HepG2 (cell line): ENCODE results near the gene RORC. TPM values are rescaled to one million over a fixed set of nuclear protein-coding genes. Genes with fewer than 3 reads are reported as not detected.

ENCODE experiments used
- ATAC-seq: fragments of 200-7000 bp; cut with Tn5 transposase; 3 replicates; pipeline ENCODE4 v1.9.1; 2020; ENCODE audit warnings: mild to moderate bottlenecking, moderate library complexity
- BruUV-seq: library from RNA; stranded (reverse); fragments of 400-500 nt; replicated peaks from 2 replicates; lab custom pipeline; 2021; lab: Mats Ljungman, UMichigan
- CTCF ChIA-PET: fragments of 300-600 bp; formaldehyde crosslinking; extraction: SDS; loops from one replicate; lab custom pipeline; 2021; ENCODE audit warnings: low total read pairs, inconsistent platforms, low intra/inter-chr PET ratio; lab: Yijun Ruan, JAX
- POLR2A ChIA-PET: fragments of 350-600 bp; sonication (Branson Sonifier 250); formaldehyde crosslinking; loops from one replicate; lab custom pipeline; 2020; ENCODE audit warnings: antibody characterized with exemption, inconsistent platforms; lab: Yijun Ruan, JAX
- DNase-seq: peaks from one replicate; pipeline ENCODE4 v3.0.0-alpha.2; 2015; ENCODE audit warnings: low spot score
- FAIRE-seq: peaks from 3 replicates; lab custom pipeline; 2011; peaks lifted over from hg19 to GRCh38; lab: Jason Lieb, UNC
- H2AFZ ChIP-seq: one replicate; pipeline ENCODE4 v1.6.1; 2011; ENCODE audit warnings: low read length, inconsistent platforms
- H3K27ac ChIP-seq: fragments of 300-600 bp; 3 replicates; pipeline ENCODE4 v1.8.0; 2011; ENCODE audit warnings: mixed run types, mild to moderate bottlenecking, mixed read lengths, low read length, inconsistent platforms; ENCODE audit not compliant: insufficient read depth; ENCODE audit errors: extremely low read length
- H3K27me3 ChIP-seq, 2 experiments: fragments of 200-600 bp in 1 of 2; 2 replicates in 1 of 2; 3 replicates in 1 of 2; pipeline versions ENCODE4 v1.6.0 to v1.8.0; 2011; ENCODE audit warnings: low read length in 2 of 2, mild to moderate bottlenecking in 2 of 2, moderate library complexity in 2 of 2, inconsistent platforms in 1 of 2; ENCODE audit not compliant: insufficient read depth in 2 of 2, control insufficient read depth in 1 of 2
- H3K36me3 ChIP-seq, 2 experiments: fragments of 200-600 bp in 1 of 2; replicated peaks in 1 of 2; 2 replicates in 1 of 2; 3 replicates in 1 of 2; pipeline versions ENCODE4 v1.5.1 to v1.8.0; 2011; ENCODE audit warnings: low read length in 2 of 2, inconsistent platforms in 1 of 2; ENCODE audit not compliant: insufficient read depth in 2 of 2, control insufficient read depth in 1 of 2
- H3K4me1 ChIP-seq: 2 replicates; pipeline ENCODE4 v1.5.1; 2012; ENCODE audit warnings: low read length, inconsistent platforms; ENCODE audit not compliant: insufficient read depth
- H3K4me2 ChIP-seq: 2 replicates; pipeline ENCODE4 v1.6.0; 2011; ENCODE audit warnings: low read depth, low read length, inconsistent platforms
- H3K4me3 ChIP-seq, 3 experiments: fragments of 200-600 bp in 1 of 3; sonication (generic), shearing (Covaris generic) in 1 of 3; replicated peaks in 1 of 3; 2 replicates each; pipeline ENCODE4 v1.5.1; 2011 to 2016; ENCODE audit warnings: low read length in 3 of 3, inconsistent platforms in 2 of 3, low read depth in 2 of 3, mild to moderate bottlenecking in 2 of 3, control low read depth in 1 of 3, mixed read lengths in 1 of 3; ENCODE audit not compliant: insufficient read depth in 1 of 3
- H3K79me2 ChIP-seq: one replicate; pipeline ENCODE4 v1.6.1; 2011; ENCODE audit warnings: low read length, inconsistent platforms; ENCODE audit not compliant: insufficient read depth
- H3K9ac ChIP-seq: 2 replicates; pipeline ENCODE4 v1.6.0; 2011; ENCODE audit warnings: mild to moderate bottlenecking, low read depth, low read length, inconsistent platforms; ENCODE audit not compliant: insufficient read depth
- H3K9me3 ChIP-seq: 2 replicates; pipeline ENCODE4 v1.5.1; 2012; ENCODE audit warnings: mild to moderate bottlenecking, low read length
- H4K20me1 ChIP-seq: 2 replicates; pipeline ENCODE4 v1.6.0; 2011; ENCODE audit warnings: inconsistent platforms, mild to moderate bottlenecking, low read length, moderate library complexity; ENCODE audit not compliant: insufficient read depth
- GABPB1 ChIP-seq: IDR thresholded peaks from 2 replicates; pipeline ENCODE4 v1.6.1; 2016; ENCODE audit warnings: mild to moderate bottlenecking, missing genetic modification reagents, moderate library complexity, missing compliant biosample characterization
- JARID2 ChIP-seq: sonication (generic); formaldehyde crosslinking; IDR thresholded peaks from 2 replicates; pipeline ENCODE4 v1.8.1; 2023; ENCODE audit warnings: missing genetic modification reagents, inconsistent platforms; ENCODE audit not compliant: insufficient replicate concordance
- ONECUT2 ChIP-seq: sonication (generic); formaldehyde crosslinking; IDR thresholded peaks from 2 replicates; pipeline ENCODE4 v1.4.0; 2020; ENCODE audit warnings: missing genetic modification reagents
- POGZ ChIP-seq: sonication (generic); formaldehyde crosslinking; IDR thresholded peaks from 2 replicates; pipeline ENCODE4 v1.4.0; 2020; ENCODE audit warnings: mild to moderate bottlenecking, missing genetic modification reagents
- PRMT3 ChIP-seq: sonication (generic); formaldehyde crosslinking; IDR thresholded peaks from 2 replicates; pipeline ENCODE4 v1.8.1; 2022; ENCODE audit warnings: low read depth, mild to moderate bottlenecking, moderate library complexity, missing genetic modification reagents, borderline replicate concordance
- RXRB ChIP-seq: IDR thresholded peaks from 2 replicates; pipeline ENCODE4 v1.6.1; 2016; ENCODE audit warnings: borderline replicate concordance, missing genetic modification reagents, missing compliant biosample characterization
- TEF ChIP-seq: sonication (generic); formaldehyde crosslinking; IDR thresholded peaks from 2 replicates; pipeline ENCODE4 v1.5.0; 2020; ENCODE audit warnings: missing genetic modification reagents
- ZBTB7A ChIP-seq: sonication (generic); formaldehyde crosslinking; IDR thresholded peaks from 2 replicates; pipeline ENCODE4 v1.8.0; 2022; ENCODE audit warnings: mild to moderate bottlenecking, missing genetic modification reagents
- ZC3H13 ChIP-seq: sonication (generic); formaldehyde crosslinking; IDR thresholded peaks from 2 replicates; pipeline ENCODE4 v1.8.1; 2023; ENCODE audit warnings: mild to moderate bottlenecking, missing genetic modification reagents, moderate library complexity
- ZNF430 ChIP-seq: sonication (generic); formaldehyde crosslinking; IDR thresholded peaks from 2 replicates; pipeline ENCODE4 v1.9.0; 2021; ENCODE audit warnings: mild to moderate bottlenecking, missing genetic modification reagents
- ZNF512B ChIP-seq: sonication (generic); formaldehyde crosslinking; IDR thresholded peaks from 2 replicates; pipeline ENCODE4 v1.5.1; 2020; ENCODE audit warnings: missing genetic modification reagents, mild to moderate bottlenecking, borderline replicate concordance
- ZNF629 ChIP-seq: sonication (generic); formaldehyde crosslinking; conservative IDR thresholded peaks from 2 replicates; pipeline ENCODE4 v1.5.0; 2020; ENCODE audit warnings: missing genetic modification reagents
- ZNF710 ChIP-seq: sonication (generic); formaldehyde crosslinking; IDR thresholded peaks from 2 replicates; pipeline ENCODE4 v1.5.0; 2020; ENCODE audit warnings: mild to moderate bottlenecking, missing genetic modification reagents, borderline replicate concordance
- ZNF749 ChIP-seq: sonication (generic); formaldehyde crosslinking; IDR thresholded peaks from 2 replicates; pipeline ENCODE4 v1.8.0; 2022; ENCODE audit warnings: mild to moderate bottlenecking, missing genetic modification reagents, moderate library complexity, borderline replicate concordance
- ZNF780A ChIP-seq: sonication (generic); formaldehyde crosslinking; IDR thresholded peaks from 2 replicates; pipeline ENCODE4 v1.8.0; 2022; ENCODE audit warnings: mild to moderate bottlenecking, missing genetic modification reagents, moderate library complexity
- ZNF878 ChIP-seq: sonication (generic); formaldehyde crosslinking; IDR thresholded peaks from 2 replicates; pipeline ENCODE4 v1.8.1; 2023; ENCODE audit warnings: mild to moderate bottlenecking, missing genetic modification reagents, moderate library complexity
- WGBS: methylation state at CpG from one replicate; pipeline ENCODE4 v1.1.6; 2017; ENCODE audit warnings: low lambda C conversion rate; 5-methylcytosine and 5-hydroxymethylcytosine counted together
- in situ Hi-C: cut with HindIII; loops from 2 replicates; pipeline ENCODE4 v1.10.0; 2017; ENCODE audit warnings: low pct_unique_long_range_greater_than_20kb; ENCODE audit not compliant: extremely low pct_ligation_motif_present
- intact Hi-C: fragments of 100-400 bp; cut with micrococcal nuclease; formaldehyde crosslinking; loops from one replicate; pipeline ENCODE4 v1.10.0; 2022; ENCODE audit not compliant: unreplicated experiment
- polyA plus RNA-seq, 8 experiments: library from polyadenylated mRNA; depleted of rRNA in 3 of 8; stranded (reverse) in 7 of 8; unstranded in 1 of 8; fragments of >200 nt; fragmentation: Illumina TruSeq in 4 of 8; extraction: Trizol in 4 of 8; gene quantifications; 2 replicates each; pipeline versions ENCODE4 v1.2.1 to v1.2.3, GENCODE V29; 2011 to 2016; ENCODE audit warnings: low read depth in 4 of 8, missing spikeins in 1 of 8, mixed read lengths in 1 of 8; ENCODE audit not compliant: insufficient read depth in 1 of 8
- total RNA-seq, 5 experiments: library from RNA; depleted of rRNA; stranded (reverse); fragments of >200 nt; fragmentation: Illumina TruSeq; extraction: Trizol; gene quantifications; 2 replicates each; pipeline ENCODE4 v1.2.3, GENCODE V29; 2016; ENCODE audit warnings: low read depth in 1 of 5

Gene RORC
- total and polyA plus RNA-seq, 2 of the 13 experiments (the other 11 are each of a cell fraction or from before 2014, with no cell fraction given), result 2.5 to 6.5 TPM

GRCh38 chr1:151823175-151823574 is 8.4 kb downstream of the RORC start (continued):
- TF ChIP-seq RXRB (CRISPR knock-in tag) (no peak), PRMT3 (CRISPR knock-in tag) (no peak), ZNF749 (CRISPR knock-in tag) (no peak), ZBTB7A (CRISPR knock-in tag) (no peak), ZNF512B (CRISPR knock-in tag) (no peak), POGZ (CRISPR knock-in tag) (no peak), JARID2 (CRISPR knock-in tag) (no peak)
- TF ChIP-seq, all 625 proteins: peak for 0

- intact Hi-C loops (no loop called here), in situ Hi-C loops (no loop called here)
- no peak overlapping the region for H2AFZ ChIP-seq
- no peaks in the 10 kb centered on the region for H3K4me1 ChIP-seq
- FAIRE-seq (no peak), ATAC-seq (no peak), DNase-seq (no peak)
- TF ChIP-seq ZNF878 (CRISPR knock-in tag) (no peak), ONECUT2 (no peak), ZNF710 (CRISPR knock-in tag) (no peak), TEF (no peak), ZNF780A (CRISPR knock-in tag) (no peak), GABPB1 (CRISPR knock-in tag) (no peak), ZNF430 (CRISPR knock-in tag) (no peak), ZNF629 (no peak), ZC3H13 (no peak)
- WGBS, result 84% methylated on average over 6 of the region's 7 CpGs
- H3K27ac ChIP-seq, result no peak overlapping the region
- ChIA-PET CTCF (no interaction called here), POLR2A (no interaction called here)
- H4K20me1 ChIP-seq, result no peaks in the 10 kb centered on the region
- H3K9ac ChIP-seq, result no peak overlapping the region
- BruUV-seq, result no TSS peak
- no peak overlapping the region for H3K4me2 ChIP-seq
- H3K36me3 ChIP-seq, result no peaks in the 10 kb centered on the region
- no peaks in the 10 kb centered on the region for H3K27me3 ChIP-seq
- no peaks in the 10 kb centered on the region for H3K79me2 ChIP-seq
- H3K4me3 ChIP-seq, result no peak overlapping the region
- no peaks in the 10 kb centered on the region for H3K9me3 ChIP-seq
Measured at GRCh38 chr1:151822404-151822803, 9.2 kb downstream of the RORC start.
